Testis (tissue), 2 donors: Measurements from ENCODE around the gene TMC6.

Experiments used
- POLR2A ChIP-seq: fragments of 450-650 bp; IDR thresholded peaks from one replicate; pipeline ENCODE4 v1.6.1; 2017; ENCODE audit warnings: antibody characterized with exemption, mild to moderate bottlenecking, moderate library complexity
- TF ChIP-seq, protein P1 (sequence below), 3 experiments: fragments of 450-650 bp in 2 of 3; fragments of 200-600 bp in 1 of 3; sonication (generic) in 1 of 3; IDR thresholded peaks; one replicate each; pipeline ENCODE4 v1.5.1; 2016 to 2019; ENCODE audit warnings: antibody characterized with exemption in 3 of 3, mild to moderate bottlenecking in 2 of 3, moderate library complexity in 1 of 3

DNA sequence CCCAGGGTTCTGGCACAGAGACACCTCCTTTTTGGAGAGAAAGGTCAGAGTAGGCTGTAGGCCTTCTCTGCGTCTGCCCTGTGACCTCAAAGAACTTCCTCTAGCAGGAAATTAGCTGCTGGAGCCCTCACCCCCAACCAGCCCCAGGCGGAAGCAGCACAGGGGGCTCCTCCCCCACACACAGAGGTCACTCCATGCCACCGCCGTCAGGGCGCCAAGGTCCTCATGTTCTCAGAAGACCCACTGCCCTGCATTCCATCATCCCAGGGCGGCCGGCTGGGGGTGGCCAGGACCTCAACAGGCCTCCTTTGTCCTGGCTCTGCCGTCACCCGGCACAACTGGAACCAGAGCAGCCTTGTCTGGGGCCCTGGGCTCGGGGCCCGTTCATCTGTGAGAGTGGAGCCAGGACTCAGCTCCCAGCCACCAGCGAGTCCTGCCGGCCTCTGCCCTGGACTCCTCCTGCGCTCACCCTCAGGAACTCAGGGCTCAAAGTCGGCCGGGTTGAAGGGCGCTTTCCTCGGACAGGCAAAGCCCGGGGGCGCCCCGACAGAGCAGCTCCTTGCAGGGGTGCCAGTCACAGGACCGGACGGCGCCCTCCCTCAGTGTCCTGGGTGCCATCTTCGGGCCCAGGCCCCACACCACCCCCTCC is 1.2 kb downstream of the TMC6 start:
- TF ChIP-seq POLR2A, result no peak
- TF ChIP-seq, protein P1, sequence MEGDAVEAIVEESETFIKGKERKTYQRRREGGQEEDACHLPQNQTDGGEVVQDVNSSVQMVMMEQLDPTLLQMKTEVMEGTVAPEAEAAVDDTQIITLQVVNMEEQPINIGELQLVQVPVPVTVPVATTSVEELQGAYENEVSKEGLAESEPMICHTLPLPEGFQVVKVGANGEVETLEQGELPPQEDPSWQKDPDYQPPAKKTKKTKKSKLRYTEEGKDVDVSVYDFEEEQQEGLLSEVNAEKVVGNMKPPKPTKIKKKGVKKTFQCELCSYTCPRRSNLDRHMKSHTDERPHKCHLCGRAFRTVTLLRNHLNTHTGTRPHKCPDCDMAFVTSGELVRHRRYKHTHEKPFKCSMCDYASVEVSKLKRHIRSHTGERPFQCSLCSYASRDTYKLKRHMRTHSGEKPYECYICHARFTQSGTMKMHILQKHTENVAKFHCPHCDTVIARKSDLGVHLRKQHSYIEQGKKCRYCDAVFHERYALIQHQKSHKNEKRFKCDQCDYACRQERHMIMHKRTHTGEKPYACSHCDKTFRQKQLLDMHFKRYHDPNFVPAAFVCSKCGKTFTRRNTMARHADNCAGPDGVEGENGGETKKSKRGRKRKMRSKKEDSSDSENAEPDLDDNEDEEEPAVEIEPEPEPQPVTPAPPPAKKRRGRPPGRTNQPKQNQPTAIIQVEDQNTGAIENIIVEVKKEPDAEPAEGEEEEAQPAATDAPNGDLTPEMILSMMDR (IDR thresholded peaks at IDR 0.05), result no peak
